SK-N-SH treated with all-trans-retinoic acid at 6 μM for 48 hours (cell line): ENCODE data around the gene CARD10.

Source experiments
- ATAC-seq: fragments of 200-7000 bp; cut with Tn5 transposase; 3 replicates; pipeline ENCODE4 v1.9.1; 2020; ENCODE audit warnings: mild to moderate bottlenecking, moderate library complexity
- ARNTL ChIP-seq: fragments of 450-650 bp; formaldehyde crosslinking; IDR thresholded peaks from 2 replicates; pipeline ENCODE4 v1.5.0; 2020; ENCODE audit warnings: low read depth, mild to moderate bottlenecking, moderate library complexity, borderline replicate concordance
- CSDC2 ChIP-seq: fragments of 250-450 bp; sonication (Bioruptor Pico); IDR thresholded peaks from 2 replicates; pipeline ENCODE4 v1.5.0; 2020; ENCODE audit warnings: mild to moderate bottlenecking, moderate library complexity
- ESRRG ChIP-seq: fragments of 250-450 bp; sonication (Bioruptor Pico); IDR thresholded peaks from 2 replicates; pipeline ENCODE4 v1.6.1; 2021; ENCODE audit warnings: mild to moderate bottlenecking
- ISL1 ChIP-seq: fragments of 250-450 bp; sonication (Bioruptor Pico); IDR thresholded peaks from 2 replicates; pipeline ENCODE4 v2.1.2; 2022; ENCODE audit warnings: mild to moderate bottlenecking, moderate library complexity
- PPARA ChIP-seq: fragments of 250-450 bp; sonication (Bioruptor Pico); IDR thresholded peaks from 2 replicates; pipeline ENCODE4 v1.5.0; 2020; ENCODE audit warnings: mild to moderate bottlenecking, borderline replicate concordance
- RARB ChIP-seq: fragments of 250-450 bp; sonication (Bioruptor Pico); IDR thresholded peaks from 2 replicates; pipeline ENCODE4 v1.8.0; 2021; ENCODE audit warnings: mild to moderate bottlenecking, moderate library complexity
- SNAI2 ChIP-seq: fragments of 250-450 bp; sonication (Bioruptor Pico); IDR thresholded peaks from 2 replicates; pipeline ENCODE4 v1.5.0; 2020; ENCODE audit warnings: mild to moderate bottlenecking, moderate library complexity
- TCF4 ChIP-seq: fragments of 250-450 bp; sonication (Bioruptor Pico); IDR thresholded peaks from 2 replicates; pipeline ENCODE4 v1.8.0; 2021; ENCODE audit warnings: mild to moderate bottlenecking, moderate library complexity, borderline replicate concordance
- ZFP30 ChIP-seq: fragments of 450-650 bp; formaldehyde crosslinking; IDR thresholded peaks from 2 replicates; pipeline ENCODE4 v1.5.0; 2022; ENCODE audit warnings: mild to moderate bottlenecking, moderate library complexity
- ZNF565 ChIP-seq: fragments of 450-650 bp; formaldehyde crosslinking; conservative IDR thresholded peaks from 2 replicates; pipeline ENCODE4 v1.5.0; 2020; ENCODE audit warnings: low read depth, mild to moderate bottlenecking, moderate library complexity
- ZNF70 ChIP-seq: fragments of 450-650 bp; formaldehyde crosslinking; IDR thresholded peaks from 2 replicates; pipeline ENCODE4 v1.5.0; 2020; ENCODE audit warnings: mild to moderate bottlenecking, moderate library complexity
- ZNF8 ChIP-seq: fragments of 450-650 bp; formaldehyde crosslinking; IDR thresholded peaks from 2 replicates; pipeline ENCODE4 v1.5.0; 2020; ENCODE audit warnings: mild to moderate bottlenecking, moderate library complexity
- TF ChIP-seq, protein P1 (sequence below): fragments of 250-450 bp; sonication (Bioruptor Pico); IDR thresholded peaks from 2 replicates; pipeline ENCODE4 v1.8.0; 2021; ENCODE audit warnings: low read depth, mild to moderate bottlenecking, moderate library complexity, borderline replicate concordance
- TF ChIP-seq, protein P2 (sequence below): fragments of 250-450 bp; sonication (Bioruptor Pico); IDR thresholded peaks from 2 replicates; pipeline ENCODE4 v1.5.1; 2021; ENCODE audit warnings: mild to moderate bottlenecking, moderate library complexity
- TF ChIP-seq, protein P3 (sequence below): fragments of 250-450 bp; sonication (Bioruptor Pico); IDR thresholded peaks from 2 replicates; pipeline ENCODE4 v1.5.1; 2020; ENCODE audit warnings: low read depth, mild to moderate bottlenecking, moderate library complexity
- TF ChIP-seq, protein P4 (sequence below): fragments of 250-450 bp; sonication (Bioruptor Pico); IDR thresholded peaks from 2 replicates; pipeline ENCODE4 v1.5.0; 2020; ENCODE audit warnings: mild to moderate bottlenecking, moderate library complexity

CARD10 gene

DNA sequence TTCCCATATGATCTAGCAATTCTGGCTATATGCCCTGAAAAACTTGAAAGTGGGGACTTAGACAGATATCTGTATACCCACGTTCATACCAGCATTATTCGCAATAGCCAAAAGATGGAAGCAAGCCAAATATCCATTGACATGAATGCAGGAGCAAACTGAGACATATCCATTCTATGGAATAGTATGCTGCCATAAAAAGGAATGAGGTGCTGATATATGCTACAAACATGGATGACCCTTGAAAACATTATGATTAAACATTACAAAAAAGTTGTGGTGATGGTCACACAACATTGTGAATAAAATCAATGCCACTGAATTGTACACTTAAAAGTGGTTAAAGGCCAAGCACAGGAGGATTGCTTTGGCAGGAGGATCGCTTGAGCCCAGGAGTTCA lies 58.5 kb downstream of the CARD10 start:
- TF ChIP-seq, protein P1, sequence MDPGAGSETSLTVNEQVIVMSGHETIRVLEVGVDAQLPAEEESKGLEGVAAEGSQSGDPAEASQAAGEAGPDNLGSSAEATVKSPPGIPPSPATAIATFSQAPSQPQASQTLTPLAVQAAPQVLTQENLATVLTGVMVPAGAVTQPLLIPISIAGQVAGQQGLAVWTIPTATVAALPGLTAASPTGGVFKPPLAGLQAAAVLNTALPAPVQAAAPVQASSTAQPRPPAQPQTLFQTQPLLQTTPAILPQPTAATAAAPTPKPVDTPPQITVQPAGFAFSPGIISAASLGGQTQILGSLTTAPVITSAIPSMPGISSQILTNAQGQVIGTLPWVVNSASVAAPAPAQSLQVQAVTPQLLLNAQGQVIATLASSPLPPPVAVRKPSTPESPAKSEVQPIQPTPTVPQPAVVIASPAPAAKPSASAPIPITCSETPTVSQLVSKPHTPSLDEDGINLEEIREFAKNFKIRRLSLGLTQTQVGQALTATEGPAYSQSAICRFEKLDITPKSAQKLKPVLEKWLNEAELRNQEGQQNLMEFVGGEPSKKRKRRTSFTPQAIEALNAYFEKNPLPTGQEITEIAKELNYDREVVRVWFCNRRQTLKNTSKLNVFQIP (CRISPR knock-in tag), result no peak
- TF ChIP-seq ARNTL (CRISPR knock-in tag), result no peak
- no peak for TF ChIP-seq RARB (CRISPR knock-in tag)
- no peak for TF ChIP-seq ZNF565 (CRISPR knock-in tag)
- TF ChIP-seq ESRRG (CRISPR knock-in tag), result no peak
- TF ChIP-seq, protein P2, sequence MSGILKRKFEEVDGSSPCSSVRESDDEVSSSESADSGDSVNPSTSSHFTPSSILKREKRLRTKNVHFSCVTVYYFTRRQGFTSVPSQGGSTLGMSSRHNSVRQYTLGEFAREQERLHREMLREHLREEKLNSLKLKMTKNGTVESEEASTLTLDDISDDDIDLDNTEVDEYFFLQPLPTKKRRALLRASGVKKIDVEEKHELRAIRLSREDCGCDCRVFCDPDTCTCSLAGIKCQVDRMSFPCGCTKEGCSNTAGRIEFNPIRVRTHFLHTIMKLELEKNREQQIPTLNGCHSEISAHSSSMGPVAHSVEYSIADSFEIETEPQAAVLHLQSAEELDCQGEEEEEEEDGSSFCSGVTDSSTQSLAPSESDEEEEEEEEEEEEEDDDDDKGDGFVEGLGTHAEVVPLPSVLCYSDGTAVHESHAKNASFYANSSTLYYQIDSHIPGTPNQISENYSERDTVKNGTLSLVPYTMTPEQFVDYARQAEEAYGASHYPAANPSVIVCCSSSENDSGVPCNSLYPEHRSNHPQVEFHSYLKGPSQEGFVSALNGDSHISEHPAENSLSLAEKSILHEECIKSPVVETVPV (CRISPR knock-in tag), result no peak
- TF ChIP-seq, protein P3, sequence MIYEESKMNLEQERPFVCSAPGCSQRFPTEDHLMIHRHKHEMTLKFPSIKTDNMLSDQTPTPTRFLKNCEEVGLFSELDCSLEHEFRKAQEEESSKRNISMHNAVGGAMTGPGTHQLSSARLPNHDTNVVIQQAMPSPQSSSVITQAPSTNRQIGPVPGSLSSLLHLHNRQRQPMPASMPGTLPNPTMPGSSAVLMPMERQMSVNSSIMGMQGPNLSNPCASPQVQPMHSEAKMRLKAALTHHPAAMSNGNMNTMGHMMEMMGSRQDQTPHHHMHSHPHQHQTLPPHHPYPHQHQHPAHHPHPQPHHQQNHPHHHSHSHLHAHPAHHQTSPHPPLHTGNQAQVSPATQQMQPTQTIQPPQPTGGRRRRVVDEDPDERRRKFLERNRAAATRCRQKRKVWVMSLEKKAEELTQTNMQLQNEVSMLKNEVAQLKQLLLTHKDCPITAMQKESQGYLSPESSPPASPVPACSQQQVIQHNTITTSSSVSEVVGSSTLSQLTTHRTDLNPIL, result no peak
- TF ChIP-seq, protein P4, sequence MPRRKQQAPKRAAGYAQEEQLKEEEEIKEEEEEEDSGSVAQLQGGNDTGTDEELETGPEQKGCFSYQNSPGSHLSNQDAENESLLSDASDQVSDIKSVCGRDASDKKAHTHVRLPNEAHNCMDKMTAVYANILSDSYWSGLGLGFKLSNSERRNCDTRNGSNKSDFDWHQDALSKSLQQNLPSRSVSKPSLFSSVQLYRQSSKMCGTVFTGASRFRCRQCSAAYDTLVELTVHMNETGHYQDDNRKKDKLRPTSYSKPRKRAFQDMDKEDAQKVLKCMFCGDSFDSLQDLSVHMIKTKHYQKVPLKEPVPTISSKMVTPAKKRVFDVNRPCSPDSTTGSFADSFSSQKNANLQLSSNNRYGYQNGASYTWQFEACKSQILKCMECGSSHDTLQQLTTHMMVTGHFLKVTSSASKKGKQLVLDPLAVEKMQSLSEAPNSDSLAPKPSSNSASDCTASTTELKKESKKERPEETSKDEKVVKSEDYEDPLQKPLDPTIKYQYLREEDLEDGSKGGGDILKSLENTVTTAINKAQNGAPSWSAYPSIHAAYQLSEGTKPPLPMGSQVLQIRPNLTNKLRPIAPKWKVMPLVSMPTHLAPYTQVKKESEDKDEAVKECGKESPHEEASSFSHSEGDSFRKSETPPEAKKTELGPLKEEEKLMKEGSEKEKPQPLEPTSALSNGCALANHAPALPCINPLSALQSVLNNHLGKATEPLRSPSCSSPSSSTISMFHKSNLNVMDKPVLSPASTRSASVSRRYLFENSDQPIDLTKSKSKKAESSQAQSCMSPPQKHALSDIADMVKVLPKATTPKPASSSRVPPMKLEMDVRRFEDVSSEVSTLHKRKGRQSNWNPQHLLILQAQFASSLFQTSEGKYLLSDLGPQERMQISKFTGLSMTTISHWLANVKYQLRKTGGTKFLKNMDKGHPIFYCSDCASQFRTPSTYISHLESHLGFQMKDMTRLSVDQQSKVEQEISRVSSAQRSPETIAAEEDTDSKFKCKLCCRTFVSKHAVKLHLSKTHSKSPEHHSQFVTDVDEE, result no peak
- ATAC-seq, result no peak

DNA sequence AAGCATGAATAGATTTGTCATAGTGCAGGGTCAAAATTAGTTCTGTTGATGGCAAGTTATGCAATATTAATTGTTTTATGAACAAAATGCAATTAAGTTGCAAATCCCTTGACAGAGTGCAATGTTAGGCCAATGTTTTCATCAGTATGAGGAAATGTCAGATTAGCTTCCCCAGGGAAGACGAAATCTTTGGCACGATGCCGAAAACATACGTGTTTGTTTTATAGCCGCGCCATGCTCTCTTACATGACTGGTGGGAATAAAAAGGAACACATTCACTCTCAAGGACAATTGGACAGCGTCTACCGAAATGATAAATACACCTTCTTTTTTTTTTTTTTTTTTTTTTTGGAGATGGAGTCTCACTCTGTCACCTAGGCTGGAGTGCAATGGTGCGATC lies 60.0 kb downstream of the CARD10 start:
- TF ChIP-seq ZNF8 (CRISPR knock-in tag) (no peak), ZFP30 (CRISPR knock-in tag) (no peak), SNAI2 (CRISPR knock-in tag) (no peak), ISL1 (CRISPR knock-in tag) (no peak), CSDC2 (no peak)
- TF ChIP-seq, protein P1 (CRISPR knock-in tag), result no peak
- TF ChIP-seq, all 23 proteins: peak for 0
- ATAC-seq, result no peak

DNA sequence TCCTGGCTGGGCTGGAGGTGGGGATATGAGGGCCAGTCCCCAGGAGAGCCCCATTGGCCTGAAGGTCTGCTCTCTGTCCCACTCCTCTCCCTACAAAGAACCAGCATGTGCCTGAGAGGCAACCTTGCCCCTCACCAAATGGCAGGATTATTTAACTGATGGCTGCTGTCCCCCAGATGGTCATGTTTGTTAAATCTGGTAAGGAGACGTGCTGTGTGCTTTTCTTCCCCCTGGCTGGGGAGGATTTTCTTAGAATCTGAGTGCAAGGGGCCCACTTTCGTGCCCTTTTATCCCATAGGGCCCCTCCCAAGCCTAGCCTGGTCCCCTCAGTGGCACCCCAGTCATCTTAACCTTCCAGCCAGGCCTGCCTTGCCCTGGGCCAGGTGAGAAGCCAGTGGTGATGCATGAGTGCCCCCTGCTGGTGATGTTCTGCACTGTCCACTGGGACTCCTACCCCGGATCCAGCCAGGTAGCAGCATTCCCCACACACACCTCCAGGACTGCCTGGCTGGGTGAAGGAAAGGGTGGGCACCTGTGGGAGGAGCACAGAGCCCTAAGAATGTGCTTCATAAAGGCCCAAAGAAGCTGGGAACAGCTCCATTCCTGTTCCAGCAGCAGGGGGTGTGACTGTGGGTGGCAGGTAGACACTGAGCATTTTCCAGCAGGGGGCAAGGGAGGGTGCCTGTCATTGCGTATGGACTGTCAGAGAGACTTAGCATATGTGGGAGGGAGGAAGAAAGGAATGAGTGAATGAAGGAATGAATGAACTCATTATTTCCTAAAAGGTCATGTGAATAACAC lies 61.9 kb downstream of the CARD10 start:
- ATAC-seq, result peak; percentile 84
- TF ChIP-seq, protein P1 (CRISPR knock-in tag), result no peak
- TF ChIP-seq ZNF70 (CRISPR knock-in tag), result no peak
- no peak for TF ChIP-seq ISL1 (CRISPR knock-in tag)
- TF ChIP-seq, protein P4, result no peak
- no peak for TF ChIP-seq CSDC2
- TF ChIP-seq TCF4 (CRISPR knock-in tag), result no peak
- no peak for TF ChIP-seq PPARA (CRISPR knock-in tag)
- TF ChIP-seq SNAI2 (CRISPR knock-in tag), result no peak
- TF ChIP-seq ARNTL (CRISPR knock-in tag), result no peak
- TF ChIP-seq ESRRG (CRISPR knock-in tag), result no peak
